GM12878 (cell line): ENCODE data around the gene MED6. TPM values are rescaled to one million over a fixed set of nuclear protein-coding genes. Genes with fewer than 3 reads are reported as not detected.

Experiments used
- ATAC-seq: fragments of 200-7000 bp; cut with Tn5 transposase; 3 replicates; pipeline ENCODE4 v1.9.1; 2020; ENCODE audit warnings: mild to moderate bottlenecking, moderate library complexity
- BruUV-seq: library from RNA; stranded (reverse); fragments of 400-500 nt; replicated peaks from 2 replicates; lab custom pipeline; 2021; lab: Mats Ljungman, UMichigan
- CTCF ChIA-PET: fragments of 300-600 bp; sonication (Branson Sonifier 250); formaldehyde crosslinking; extraction: SDS; loops from one replicate; lab custom pipeline; 2021; ENCODE audit warnings: inconsistent platforms; lab: Yijun Ruan, JAX
- POLR2A ChIA-PET: fragments of 350-600 bp; formaldehyde crosslinking; extraction: SDS; loops from one replicate; lab custom pipeline; 2021; ENCODE audit warnings: inconsistent platforms; lab: Charles Lee
- RAD21 ChIA-PET: fragments of 300-600 bp; sonication (Branson Sonifier 250); formaldehyde crosslinking; loops from one replicate; lab custom pipeline; 2023; ENCODE audit warnings: antibody characterized with exemption; ENCODE audit not compliant: unreplicated experiment; lab: Charles Lee
- SMC1A ChIA-PET: fragments of 300-600 bp; sonication (Branson Sonifier 250); formaldehyde crosslinking; loops from one replicate; lab custom pipeline; 2023; ENCODE audit not compliant: unreplicated experiment, uncharacterized antibody; lab: Charles Lee
- DNase-seq: peaks from one replicate; pipeline ENCODE4 v3.0.0-alpha.2; 2011; ENCODE audit warnings: low read depth, low spot score
- FAIRE-seq: peaks from 3 replicates; lab custom pipeline; 2011; peaks lifted over from hg19 to GRCh38; lab: Jason Lieb, UNC
- H2AFZ ChIP-seq: 2 replicates; pipeline ENCODE4 v1.6.0; 2011; ENCODE audit warnings: low read depth, low read length, control low read depth; ENCODE audit not compliant: control insufficient read depth
- H3K27ac ChIP-seq: 2 replicates; pipeline ENCODE4 v1.5.1; 2011; ENCODE audit warnings: control low read depth; ENCODE audit not compliant: control insufficient read depth, insufficient read depth
- H3K27me3 ChIP-seq, 2 experiments: replicated peaks in 1 of 2; 2 replicates each; pipeline versions ENCODE4 v1.6.0 to v1.6.1; 2011; ENCODE audit warnings: low read length in 1 of 2; ENCODE audit not compliant: control insufficient read depth in 2 of 2, insufficient read depth in 2 of 2
- H3K36me3 ChIP-seq, 2 experiments: 2 replicates each; pipeline ENCODE4 v1.5.1; 2011; ENCODE audit warnings: low read length in 1 of 2; ENCODE audit not compliant: control insufficient read depth in 2 of 2, insufficient read depth in 2 of 2
- H3K4me1 ChIP-seq: 2 replicates; pipeline ENCODE4 v1.6.1; 2011; ENCODE audit warnings: mild to moderate bottlenecking, low read length, moderate library complexity, mixed read lengths; ENCODE audit not compliant: control insufficient read depth, insufficient read depth
- H3K4me2 ChIP-seq: 2 replicates; pipeline ENCODE4 v1.6.0; 2011; ENCODE audit warnings: control low read depth; ENCODE audit not compliant: control insufficient read depth, insufficient read depth
- H3K4me3 ChIP-seq: fragments of 200-600 bp; sonication (generic); 2 replicates; pipeline ENCODE4 v1.5.1; 2016
- H3K79me2 ChIP-seq: 2 replicates; pipeline ENCODE4 v1.6.0; 2011; ENCODE audit warnings: low read length; ENCODE audit not compliant: control insufficient read depth, insufficient read depth
- H3K9ac ChIP-seq: 2 replicates; pipeline ENCODE4 v1.8.0; 2011; ENCODE audit warnings: low read length, control low read depth, mixed read lengths; ENCODE audit not compliant: control insufficient read depth, insufficient read depth
- H3K9me3 ChIP-seq: replicated peaks from 3 replicates; pipeline ENCODE4 v1.5.1; 2011; ENCODE audit warnings: mild to moderate bottlenecking, low read length; ENCODE audit not compliant: control insufficient read depth, insufficient read depth
- H4K20me1 ChIP-seq: 2 replicates; pipeline ENCODE4 v1.6.0; 2011; ENCODE audit not compliant: control insufficient read depth, insufficient read depth
- ELK1 ChIP-seq: IDR thresholded peaks from 2 replicates; pipeline ENCODE4 v1.6.1; 2012; ENCODE audit warnings: low read depth, low read length, improper control_type of control experiment
- ETV6 ChIP-seq, 2 experiments: fragments of 450-650 bp in 1 of 2; IDR thresholded peaks in 1 of 2; conservative IDR thresholded peaks in 1 of 2; 2 replicates each; pipeline ENCODE4 v1.6.1; 2014; ENCODE audit warnings: antibody characterized with exemption in 1 of 2, borderline replicate concordance in 1 of 2, low read depth in 1 of 2, mild to moderate bottlenecking in 1 of 2, moderate library complexity in 1 of 2
- HDAC6 ChIP-seq: fragments of 200-600 bp; sonication (generic); IDR thresholded peaks from one replicate; pipeline ENCODE4 v1.8.0; 2017; ENCODE audit warnings: antibody characterized with exemption; ENCODE audit not compliant: unreplicated experiment
- KDM1A ChIP-seq: fragments of 200-600 bp; sonication (generic); IDR thresholded peaks from 2 replicates; pipeline ENCODE4 v1.6.1; 2016; ENCODE audit warnings: borderline replicate concordance
- LARP7 ChIP-seq: fragments of 450-650 bp; IDR thresholded peaks from 2 replicates; pipeline ENCODE4 v1.6.1; 2017; ENCODE audit warnings: mild to moderate bottlenecking
- MEF2A ChIP-seq: IDR thresholded peaks from 2 replicates; pipeline ENCODE4 v1.6.1; 2011; ENCODE audit warnings: low read depth, mild to moderate bottlenecking, low read length, moderate library complexity; ENCODE audit not compliant: insufficient read depth
- TBL1XR1 ChIP-seq: IDR thresholded peaks from 2 replicates; pipeline ENCODE4 v1.6.1; 2012; ENCODE audit warnings: low read depth, low read length, improper control_type of control experiment
- ZBTB4 ChIP-seq: fragments of 450-650 bp; formaldehyde crosslinking; IDR thresholded peaks from 2 replicates; pipeline ENCODE4 v1.4.0; 2022; ENCODE audit warnings: mild to moderate bottlenecking, moderate library complexity
- ZBTB40 ChIP-seq: fragments of 450-650 bp; IDR thresholded peaks from 2 replicates; pipeline ENCODE4 v1.6.1; 2016; ENCODE audit warnings: mild to moderate bottlenecking, moderate library complexity, borderline replicate concordance
- ZNF384 ChIP-seq: IDR thresholded peaks from 2 replicates; pipeline ENCODE4 v1.6.1; 2012; ENCODE audit warnings: low read depth, mild to moderate bottlenecking, low read length, improper control_type of control experiment, borderline replicate concordance
- WGBS: methylation state at CpG from one replicate; pipeline ENCODE4 v1.1.6; 2016; ENCODE audit warnings: low lambda C conversion rate; ENCODE audit not compliant: insufficient replicate concordance, insufficient coverage; ENCODE audit errors: missing lambda C conversion rate; 5-methylcytosine and 5-hydroxymethylcytosine counted together
- in situ Hi-C: fragments of 300-500 bp; cut with MboI; formaldehyde crosslinking; loops from 9 replicates; pipeline ENCODE4 v1.14.3; 2018; ENCODE audit warnings: mixed read lengths
- intact Hi-C: fragments of 100-400 bp; cut with micrococcal nuclease; formaldehyde crosslinking; loops from one replicate; pipeline ENCODE4 v1.14.2; 2022; ENCODE audit not compliant: unreplicated experiment
- polyA plus RNA-seq, 11 experiments: library from polyadenylated mRNA; depleted of rRNA in 4 of 11; unstranded in 6 of 11; stranded (reverse) in 5 of 11; fragments of >200 nt; fragmentation: Nextera tagmentation in 4 of 11; fragmentation: Illumina TruSeq in 1 of 11; extraction: Ambion mirVana in 4 of 11; extraction: Trizol in 1 of 11; gene quantifications; 1 replicate in 1 of 11; 2 replicates in 10 of 11; pipeline versions ENCODE4 v1.2.1 to v1.2.3, GENCODE V29; 2011 to 2016; ENCODE audit warnings: inconsistent platforms in 2 of 11, missing spikeins in 2 of 11, low read depth in 1 of 11
- total RNA-seq, 4 experiments: library from RNA; depleted of rRNA in 3 of 4; stranded (reverse); fragments of >200 nt in 3 of 4; fragmentation: Illumina TruSeq in 1 of 4; extraction: Trizol in 1 of 4; gene quantifications; 2 replicates each; pipeline versions ENCODE4 v1.2.1 to v1.2.3, GENCODE V29; 2013 to 2021

The MED6 gene
- total and polyA plus RNA-seq, 10 of the 15 experiments (the other 5 are each of a cell fraction or from before 2014, with no cell fraction given), result 29.2 to 74.9 (median 46.2) TPM

- no peak overlapping the region for H3K4me2 ChIP-seq
- ChIA-PET SMC1A (no interaction called here), RAD21 (no interaction called here), POLR2A (no interaction called here), CTCF (no interaction called here)
- no peak for DNase-seq
- H3K9ac ChIP-seq, result no peak overlapping the region
- no peaks in the 10 kb centered on the region for H4K20me1 ChIP-seq
- BruUV-seq, result no TSS peak
- FAIRE-seq, result no peak
- in situ Hi-C loops (no loop called here), intact Hi-C loops (no loop called here)
- no peak overlapping the region for H3K27ac ChIP-seq
- H3K4me1 ChIP-seq, result peaks cover 28% of the 10 kb centered on the region
- 97% methylated on average over 4 of the region's 4 CpGs for WGBS
- no peaks in the 10 kb centered on the region for H3K27me3 ChIP-seq
- ATAC-seq, result no peak
- H3K9me3 ChIP-seq, result no peaks in the 10 kb centered on the region
- peaks cover 5 to 19% of the 10 kb centered on the region in 2 experiments for H3K36me3 ChIP-seq
- peaks cover 80% of the 10 kb centered on the region for H3K79me2 ChIP-seq
- H2AFZ ChIP-seq, result no peak overlapping the region
- TF ChIP-seq ELK1 (no peak), KDM1A (no peak), TBL1XR1 (no peak), ZNF384 (no peak), HDAC6 (no peak), ETV6 (conservative IDR thresholded peaks at IDR 0.05 in 1 of 2, IDR thresholded peaks at IDR 0.05 in 1 of 2; ENCODE audit: borderline replicate concordance in 1 of 2, low read depth in 1 of 2) (no peak), ZBTB4 (CRISPR knock-in tag) (no peak), MEF2A (no peak), ZBTB40 (no peak), LARP7 (no peak)
- H3K4me3 ChIP-seq, result no peak overlapping the region
Observed at GRCh38 chr14:70649803-70650202, 49.3 kb upstream of the MED6 start.
